OCI-LY1 (cell line): ENCODE results near the gene C2CD4D.

Source experiments
- H2AFZ ChIP-seq: fragments of 200-600 bp; sonication (generic), shearing (Covaris generic); 2 replicates; pipeline ENCODE4 v1.6.0; 2014; ENCODE audit warnings: antibody characterized with exemption, mild to moderate bottlenecking, low read length
- H3F3A ChIP-seq: fragments of 200-600 bp; sonication (generic), shearing (Covaris generic); 2 replicates; pipeline ENCODE4 v1.6.0; 2014; ENCODE audit warnings: mild to moderate bottlenecking, antibody characterized with exemption, low read length, moderate library complexity; ENCODE audit not compliant: insufficient read depth
- H3K27ac ChIP-seq: fragments of 200-600 bp; sonication (generic); 2 replicates; pipeline ENCODE4 v1.5.1; 2014; ENCODE audit warnings: low read length, mixed run types, mild to moderate bottlenecking, low read depth; ENCODE audit not compliant: poor library complexity, severe bottlenecking
- H3K27me3 ChIP-seq: fragments of 200-600 bp; sonication (generic); 2 replicates; pipeline ENCODE4 v1.6.0; 2014; ENCODE audit warnings: antibody characterized with exemption, mild to moderate bottlenecking, low read length, moderate library complexity; ENCODE audit not compliant: insufficient read depth
- H3K36me3 ChIP-seq: fragments of 200-600 bp; sonication (generic); 2 replicates; pipeline ENCODE4 v1.6.1; 2014; ENCODE audit warnings: mild to moderate bottlenecking, antibody characterized with exemption, low read length, moderate library complexity, mixed read lengths; ENCODE audit not compliant: insufficient read depth
- H3K4me1 ChIP-seq: fragments of 200-600 bp; sonication (generic); 2 replicates; pipeline ENCODE4 v1.5.1; 2014; ENCODE audit warnings: mild to moderate bottlenecking, low read length, moderate library complexity; ENCODE audit not compliant: insufficient read depth, severe bottlenecking
- H3K4me2 ChIP-seq: fragments of 200-600 bp; sonication (generic), shearing (Covaris generic); 2 replicates; pipeline ENCODE4 v1.6.1; 2014; ENCODE audit warnings: low read length
- H3K4me3 ChIP-seq: fragments of 200-600 bp; sonication (generic); 2 replicates; pipeline ENCODE4 v1.5.1; 2014; ENCODE audit warnings: low read length, low read depth, mild to moderate bottlenecking, mixed read lengths; ENCODE audit not compliant: poor library complexity, severe bottlenecking
- H3K79me2 ChIP-seq: fragments of 200-600 bp; shearing (Covaris generic); 2 replicates; pipeline ENCODE4 v1.6.1; 2016; ENCODE audit warnings: mixed run types, low read length, mixed read lengths; ENCODE audit not compliant: insufficient read depth
- H3K9ac ChIP-seq: fragments of 200-600 bp; sonication (generic), shearing (Covaris generic); 2 replicates; pipeline ENCODE4 v1.6.1; 2014; ENCODE audit warnings: mild to moderate bottlenecking, low read length, mixed read lengths
- H3K9me2 ChIP-seq: fragments of 200-600 bp; sonication (generic), shearing (Covaris generic); 2 replicates; pipeline ENCODE4 v1.6.1; 2014; ENCODE audit warnings: low read depth, mild to moderate bottlenecking, low read length, mixed read lengths
- H3K9me3 ChIP-seq: fragments of 200-600 bp; shearing (Covaris generic); 2 replicates; pipeline ENCODE4 v1.6.1; 2014; ENCODE audit warnings: low read length, mixed read lengths
- H4K20me1 ChIP-seq: fragments of 200-600 bp; sonication (generic), shearing (Covaris generic); 2 replicates; pipeline ENCODE4 v1.6.0; 2016; ENCODE audit warnings: mild to moderate bottlenecking, low read length; ENCODE audit not compliant: insufficient read depth
- EZH2 ChIP-seq: fragments of 200-600 bp; sonication (generic), shearing (Covaris generic); IDR thresholded peaks from 2 replicates; pipeline ENCODE4 v1.8.0; 2017; ENCODE audit warnings: borderline replicate concordance, mixed run types, mild to moderate bottlenecking, antibody characterized with exemption, low read length, moderate library complexity, mixed read lengths
- TF ChIP-seq, protein P1 (sequence below): fragments of 200-600 bp; sonication (generic), shearing (Covaris generic); IDR thresholded peaks from 2 replicates; pipeline ENCODE4 v1.5.1; 2017; ENCODE audit warnings: mild to moderate bottlenecking, antibody characterized with exemption, low read length, moderate library complexity, mixed read lengths

C2CD4D gene

DNA sequence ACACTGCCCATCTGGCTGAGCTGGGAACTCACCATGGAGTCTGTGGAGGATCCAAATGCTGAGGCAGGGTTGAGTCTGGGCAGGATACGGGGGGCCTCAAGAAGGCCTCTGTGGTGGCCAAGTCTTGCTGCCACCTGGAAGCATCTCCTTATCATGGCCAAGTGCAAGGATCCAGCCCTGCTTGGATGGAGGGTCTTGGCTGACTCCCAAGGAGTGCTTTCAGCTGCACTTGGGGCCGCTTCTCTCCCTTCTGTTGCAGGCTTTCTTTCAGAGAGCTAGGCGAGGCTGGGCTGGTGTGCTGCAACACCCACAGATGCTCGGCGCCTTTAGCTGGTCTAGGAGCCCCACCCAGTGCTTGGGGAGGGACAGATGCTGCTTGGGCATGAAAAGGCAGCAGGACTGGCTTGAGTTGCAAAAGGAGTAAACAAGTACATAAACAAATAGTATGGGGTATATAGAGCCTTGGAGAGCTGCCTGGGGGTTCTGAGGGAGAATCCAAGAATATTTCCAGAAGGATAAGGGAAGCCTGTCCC is 13.9 kb upstream of the C2CD4D start, which contains the start of gene THEM5:
Gene THEM5, minus strand, starts transcription at position 302 of the 533 bp plus-strand sequence. Its CDS starts 147 bp downstream, at position 155.
- Histone ChIP-seq H3K4me3 (no peak within 1 kb of the TSS), H4K20me1 (no peaks in the 10 kb centered on the region), H2AFZ (no peak within 1 kb of the TSS), H3K79me2 (no peaks in the 10 kb centered on the region), H3K9me3 (no peaks in the 10 kb centered on the region), H3K9ac (no peak within 1 kb of the TSS), H3F3A (no peaks in the 10 kb centered on the region), H3K27ac (no peak within 1 kb of the TSS), H3K4me2 (no peak within 1 kb of the TSS), H3K36me3 (no peaks in the 10 kb centered on the region), H3K4me1 (no peaks in the 10 kb centered on the region), H3K9me2 (no peaks in the 10 kb centered on the region), H3K27me3 (peaks cover 3% of the 10 kb centered on the region; the same call in 1 of the 2 replicates)
- no peak for TF ChIP-seq EZH2
- TF ChIP-seq, protein P1, sequence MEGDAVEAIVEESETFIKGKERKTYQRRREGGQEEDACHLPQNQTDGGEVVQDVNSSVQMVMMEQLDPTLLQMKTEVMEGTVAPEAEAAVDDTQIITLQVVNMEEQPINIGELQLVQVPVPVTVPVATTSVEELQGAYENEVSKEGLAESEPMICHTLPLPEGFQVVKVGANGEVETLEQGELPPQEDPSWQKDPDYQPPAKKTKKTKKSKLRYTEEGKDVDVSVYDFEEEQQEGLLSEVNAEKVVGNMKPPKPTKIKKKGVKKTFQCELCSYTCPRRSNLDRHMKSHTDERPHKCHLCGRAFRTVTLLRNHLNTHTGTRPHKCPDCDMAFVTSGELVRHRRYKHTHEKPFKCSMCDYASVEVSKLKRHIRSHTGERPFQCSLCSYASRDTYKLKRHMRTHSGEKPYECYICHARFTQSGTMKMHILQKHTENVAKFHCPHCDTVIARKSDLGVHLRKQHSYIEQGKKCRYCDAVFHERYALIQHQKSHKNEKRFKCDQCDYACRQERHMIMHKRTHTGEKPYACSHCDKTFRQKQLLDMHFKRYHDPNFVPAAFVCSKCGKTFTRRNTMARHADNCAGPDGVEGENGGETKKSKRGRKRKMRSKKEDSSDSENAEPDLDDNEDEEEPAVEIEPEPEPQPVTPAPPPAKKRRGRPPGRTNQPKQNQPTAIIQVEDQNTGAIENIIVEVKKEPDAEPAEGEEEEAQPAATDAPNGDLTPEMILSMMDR: no peak

DNA sequence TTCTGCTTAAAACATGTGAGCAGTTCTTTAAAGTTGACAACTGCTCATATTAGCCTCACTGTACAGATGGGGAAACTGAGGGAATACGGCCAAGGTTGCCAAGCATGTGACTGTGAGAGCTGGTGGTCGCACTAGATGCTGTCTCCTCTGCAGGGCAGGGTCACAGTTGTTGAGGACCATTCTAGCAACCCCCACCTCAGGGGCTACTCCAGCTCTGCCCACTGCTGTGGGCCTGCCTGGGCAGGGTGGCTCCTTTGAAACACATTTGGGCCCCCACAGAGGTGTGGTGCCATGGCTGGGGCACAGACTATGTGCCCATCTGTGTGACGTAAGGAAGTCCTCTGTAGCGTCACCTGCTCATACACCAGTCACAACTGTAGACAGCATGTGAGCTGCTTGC is 13.1 kb upstream of the C2CD4D start:
- Histone ChIP-seq H2AFZ (no peak overlapping the region), H3K36me3 (no peaks in the 10 kb centered on the region), H3K27ac (no peak overlapping the region), H4K20me1 (no peaks in the 10 kb centered on the region), H3F3A (no peaks in the 10 kb centered on the region), H3K9me2 (no peaks in the 10 kb centered on the region), H3K9me3 (no peaks in the 10 kb centered on the region), H3K4me3 (no peak overlapping the region), H3K4me2 (no peak overlapping the region), H3K9ac (no peak overlapping the region), H3K4me1 (no peaks in the 10 kb centered on the region), H3K79me2 (no peaks in the 10 kb centered on the region), H3K27me3 (peaks cover 3% of the 10 kb centered on the region; the same call in 1 of the 2 replicates)
- TF ChIP-seq, protein P1: no peak
- TF ChIP-seq EZH2: no peak

DNA sequence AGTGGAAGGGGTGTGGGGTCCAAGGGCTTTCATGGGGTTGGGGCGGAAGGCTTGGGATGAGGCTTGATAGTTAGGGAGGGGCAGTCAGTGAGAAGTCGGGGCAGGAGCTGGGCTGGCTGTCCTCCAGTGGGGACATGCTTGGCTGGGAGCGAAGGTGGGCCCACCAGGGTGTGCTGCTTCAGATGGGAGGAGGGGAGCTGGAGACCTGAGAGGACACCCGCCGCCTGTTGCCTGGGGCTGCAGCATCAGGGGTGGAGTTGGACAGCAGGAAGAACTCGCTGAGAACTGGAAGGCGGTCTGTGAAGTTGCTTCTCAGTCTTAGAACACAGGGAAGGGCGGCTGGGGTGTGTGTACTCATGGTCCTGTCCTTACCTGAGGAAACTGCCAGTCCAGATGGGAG is 12.3 kb upstream of the C2CD4D start:
- no peaks in the 10 kb centered on the region for H3K9me3 ChIP-seq
- no peak overlapping the region for H3K4me2 ChIP-seq
- H3K9ac ChIP-seq: no peak overlapping the region
- H3F3A ChIP-seq: no peaks in the 10 kb centered on the region
- no peak overlapping the region for H3K27ac ChIP-seq
- no peaks in the 10 kb centered on the region for H4K20me1 ChIP-seq
- no peak overlapping the region for H2AFZ ChIP-seq
- H3K4me1 ChIP-seq: no peaks in the 10 kb centered on the region
- H3K4me3 ChIP-seq: no peak overlapping the region
- no peaks in the 10 kb centered on the region for H3K9me2 ChIP-seq
- no peaks in the 10 kb centered on the region for H3K79me2 ChIP-seq
- no peak for TF ChIP-seq EZH2
- TF ChIP-seq, protein P1: no peak
- H3K36me3 ChIP-seq: no peaks in the 10 kb centered on the region
- H3K27me3 ChIP-seq: peaks cover 3% of the 10 kb centered on the region; the same call in 1 of the 2 replicates
